HG03342 (cell line): Measurements from ENCODE around the gene PLXNA4.

Source experiments
- ATAC-seq: cut with Tn5 transposase; IDR thresholded peaks from one replicate; pipeline ENCODE4 v1.9.1; 2021; ENCODE audit warnings: mild to moderate bottlenecking, moderate library complexity; ENCODE audit not compliant: unreplicated experiment

PLXNA4 gene

GRCh38 chr7:132446666-132447278 is 129.5 kb downstream of the PLXNA4 start:
- ATAC-seq = no peak

- no peak for ATAC-seq
Measured at GRCh38 chr7:132446260-132446659, 130.0 kb downstream of the PLXNA4 start.

- ATAC-seq = no peak
Measured at GRCh38 chr7:132443761-132444520, 132.3 kb downstream of the PLXNA4 start.

- ATAC-seq = no peak
Measured at GRCh38 chr7:132441935-132442334, 134.3 kb downstream of the PLXNA4 start.

- ATAC-seq = no peak
Measured at GRCh38 chr7:132440151-132440550, 136.1 kb downstream of the PLXNA4 start.

- ATAC-seq = no peak
Measured at GRCh38 chr7:132438926-132439325, 137.3 kb downstream of the PLXNA4 start.

- no peak for ATAC-seq
Measured at GRCh38 chr7:132437730-132438129, 138.5 kb downstream of the PLXNA4 start.

GRCh38 chr7:132436121-132436520 is 140.1 kb downstream of the PLXNA4 start:
- ATAC-seq = no peak

- no peak for ATAC-seq
Measured at GRCh38 chr7:132435016-132435990, 141.0 kb downstream of the PLXNA4 start.

GRCh38 chr7:132434041-132434440 is 142.2 kb downstream of the PLXNA4 start:
- ATAC-seq = no peak

- no peak for ATAC-seq
Measured at GRCh38 chr7:132433301-132433700, 143.0 kb downstream of the PLXNA4 start.

GRCh38 chr7:132430861-132431822 is 145.1 kb downstream of the PLXNA4 start:
- no peak for ATAC-seq

GRCh38 chr7:132430041-132430855 is 146.0 kb downstream of the PLXNA4 start:
- no peak for ATAC-seq

GRCh38 chr7:132429181-132429580 is 147.1 kb downstream of the PLXNA4 start:
- ATAC-seq = no peak

GRCh38 chr7:132428247-132428919 is 147.9 kb downstream of the PLXNA4 start:
- ATAC-seq = no peak

- ATAC-seq = no peak
Measured at GRCh38 chr7:132425942-132426341, 150.3 kb downstream of the PLXNA4 start.

GRCh38 chr7:132424821-132425724 is 151.2 kb downstream of the PLXNA4 start:
- ATAC-seq = no peak

- ATAC-seq = no peak
Measured at GRCh38 chr7:132424277-132424676, 152.0 kb downstream of the PLXNA4 start.
